IPS-18a (cell line): Measurements from ENCODE around the gene CD14.
"Not testable (repeated sequence)": the region's sequence is repeated elsewhere in the genome, so short reads cannot be mapped to it uniquely, and the experiment has no call there.

ENCODE experiments used
- H3K27ac ChIP-seq: one replicate; pipeline ENCODE4 v1.5.1; 2013; ENCODE audit warnings: low read length
- H3K27me3 ChIP-seq: one replicate; pipeline ENCODE4 v1.6.1; 2013; ENCODE audit warnings: mild to moderate bottlenecking, low read length; ENCODE audit not compliant: control insufficient read depth, insufficient read depth
- H3K36me3 ChIP-seq: one replicate; pipeline ENCODE4 v1.6.1; 2013; ENCODE audit warnings: low read depth, low read length; ENCODE audit not compliant: control insufficient read depth
- H3K4me1 ChIP-seq: one replicate; pipeline ENCODE4 v1.6.1; 2013; ENCODE audit warnings: low read depth, low read length; ENCODE audit not compliant: control insufficient read depth
- H3K4me3 ChIP-seq: one replicate; pipeline ENCODE4 v1.5.1; 2013; ENCODE audit warnings: low read length
- H3K9ac ChIP-seq: one replicate; pipeline ENCODE4 v1.6.1; 2013; ENCODE audit warnings: mild to moderate bottlenecking, low read length, moderate library complexity
- H3K9me3 ChIP-seq: one replicate; pipeline ENCODE4 v1.6.1; 2013; ENCODE audit warnings: low read depth, low read length; ENCODE audit not compliant: control insufficient read depth

The CD14 gene

GRCh38 chr5:140632366-140633020, 482 bp downstream of the CD14 start:
- H3K4me3 ChIP-seq: peak overlapping the region; percentile 50
- H3K9ac ChIP-seq: no peak overlapping the region
- H3K27ac ChIP-seq: no peak overlapping the region
- H3K27me3 ChIP-seq: peaks cover 42% of the 10 kb centered on the region
- no peaks in the 10 kb centered on the region for H3K36me3 ChIP-seq
- no peaks in the 10 kb centered on the region for H3K4me1 ChIP-seq
- peaks cover 5% of the 10 kb centered on the region for H3K9me3 ChIP-seq

- H3K27ac ChIP-seq: no peak overlapping the region
Measured at GRCh38 chr5:140631831-140632365, 1.1 kb downstream of the CD14 start.

GRCh38 chr5:140631036-140631417, 1.9 kb downstream of the CD14 start:
- H3K27ac ChIP-seq: no peak overlapping the region
- no peaks in the 10 kb centered on the region for H3K4me1 ChIP-seq
- peaks cover 5% of the 10 kb centered on the region for H3K9me3 ChIP-seq
- H3K36me3 ChIP-seq: no peaks in the 10 kb centered on the region
- H3K4me3 ChIP-seq: no peak overlapping the region
- peaks cover 42% of the 10 kb centered on the region for H3K27me3 ChIP-seq
- H3K9ac ChIP-seq: no peak overlapping the region

More at GRCh38 chr5:140631831-140632365, 1.1 kb downstream of the CD14 start:
- no peaks in the 10 kb centered on the region for H3K4me1 ChIP-seq
- no peak overlapping the region for H3K9ac ChIP-seq
- H3K27me3 ChIP-seq: peaks cover 42% of the 10 kb centered on the region
- peaks cover 5% of the 10 kb centered on the region for H3K9me3 ChIP-seq
- H3K4me3 ChIP-seq: peak overlapping the region; percentile 50
- H3K36me3 ChIP-seq: no peaks in the 10 kb centered on the region

GRCh38 chr5:140630292-140631035, 2.5 kb downstream of the CD14 start:
- Histone ChIP-seq H3K36me3 (no peaks in the 10 kb centered on the region), H3K9ac (no peak overlapping the region), H3K4me3 (no peak overlapping the region), H3K9me3 (peaks cover 5% of the 10 kb centered on the region), H3K27me3 (peaks cover 42% of the 10 kb centered on the region), H3K27ac (no peak overlapping the region), H3K4me1 (no peaks in the 10 kb centered on the region)

- Histone ChIP-seq H3K4me3 (no peak overlapping the region), H3K36me3 (no peaks in the 10 kb centered on the region), H3K27me3 (peaks cover 36% of the 10 kb centered on the region), H3K27ac (no peak overlapping the region), H3K9ac (no peak overlapping the region), H3K4me1 (no peaks in the 10 kb centered on the region), H3K9me3 (peaks cover 5% of the 10 kb centered on the region)
Measured at GRCh38 chr5:140628711-140629110, 4.3 kb downstream of the CD14 start.

- Histone ChIP-seq H3K9ac (no peak overlapping the region), H3K36me3 (no peaks in the 10 kb centered on the region), H3K27me3 (peaks cover 29% of the 10 kb centered on the region), H3K9me3 (peaks cover 5% of the 10 kb centered on the region), H3K4me3 (no peak overlapping the region), H3K27ac (no peak overlapping the region), H3K4me1 (no peaks in the 10 kb centered on the region)
Measured at GRCh38 chr5:140627972-140628371, 5.0 kb downstream of the CD14 start.

- not testable (repeated sequence) for H3K9ac ChIP-seq, H3K36me3 ChIP-seq, H3K4me3 ChIP-seq, H3K4me1 ChIP-seq, H3K27me3 ChIP-seq, H3K27ac ChIP-seq, H3K9me3 ChIP-seq
Measured at GRCh38 chr5:140624886-140625285, 8.1 kb downstream of the CD14 start.

GRCh38 chr5:140623061-140623460, 9.9 kb downstream of the CD14 start:
- not testable (repeated sequence) for H3K4me3 ChIP-seq, H3K9ac ChIP-seq, H3K36me3 ChIP-seq, H3K4me1 ChIP-seq, H3K9me3 ChIP-seq, H3K27ac ChIP-seq, H3K27me3 ChIP-seq

GRCh38 chr5:140622301-140622700, 10.7 kb downstream of the CD14 start:
- Histone ChIP-seq H3K27me3 (no peaks in the 10 kb centered on the region), H3K4me3 (no peak overlapping the region), H3K4me1 (no peaks in the 10 kb centered on the region), H3K36me3 (no peaks in the 10 kb centered on the region), H3K9me3 (no peaks in the 10 kb centered on the region), H3K27ac (no peak overlapping the region), H3K9ac (no peak overlapping the region)

GRCh38 chr5:140611020-140611521, 21.9 kb downstream of the CD14 start:
- no peak overlapping the region for H3K4me3 ChIP-seq
- H3K27me3 ChIP-seq: no peaks in the 10 kb centered on the region
- H3K9me3 ChIP-seq: peaks cover 3% of the 10 kb centered on the region
- no peak overlapping the region for H3K9ac ChIP-seq
- H3K36me3 ChIP-seq: no peaks in the 10 kb centered on the region
- no peaks in the 10 kb centered on the region for H3K4me1 ChIP-seq
- H3K27ac ChIP-seq: no peak overlapping the region

- Histone ChIP-seq H3K9ac (no peak overlapping the region), H3K4me1 (no peaks in the 10 kb centered on the region), H3K36me3 (no peaks in the 10 kb centered on the region), H3K4me3 (no peak overlapping the region), H3K27me3 (no peaks in the 10 kb centered on the region), H3K9me3 (peaks cover 3% of the 10 kb centered on the region), H3K27ac (no peak overlapping the region)
Measured at GRCh38 chr5:140609126-140609525, 23.8 kb downstream of the CD14 start.
